HUES48 (cell line): ENCODE data around the gene FOXC1.

Source experiments
- H3K27ac ChIP-seq: one replicate; pipeline ENCODE4 v1.7.0; 2013; ENCODE audit warnings: low read depth, low read length, inconsistent platforms
- H3K27me3 ChIP-seq: 2 replicates; pipeline ENCODE4 v1.6.1; 2013; ENCODE audit warnings: mild to moderate bottlenecking, low read length; ENCODE audit not compliant: control insufficient read depth, insufficient read depth
- H3K36me3 ChIP-seq: 2 replicates; pipeline ENCODE4 v1.6.1; 2013; ENCODE audit warnings: low read length; ENCODE audit not compliant: control insufficient read depth, insufficient read depth
- H3K4me1 ChIP-seq: 2 replicates; pipeline ENCODE4 v1.6.1; 2013; ENCODE audit warnings: mild to moderate bottlenecking, low read length; ENCODE audit not compliant: control insufficient read depth, insufficient read depth
- H3K4me3 ChIP-seq: 2 replicates; pipeline ENCODE4 v1.5.1; 2013; ENCODE audit warnings: mild to moderate bottlenecking, low read depth, low read length
- H3K9ac ChIP-seq: 2 replicates; pipeline ENCODE4 v1.6.1; 2013; ENCODE audit warnings: mild to moderate bottlenecking, low read depth, low read length, moderate library complexity
- H3K9me3 ChIP-seq: 2 replicates; pipeline ENCODE4 v1.6.1; 2013; ENCODE audit warnings: low read length; ENCODE audit not compliant: control insufficient read depth, insufficient read depth

Gene FOXC1

GRCh38 chr6:1614448-1615150 is 4.9 kb downstream of the FOXC1 start:
- Histone ChIP-seq H3K4me1 (0 out of 2 replicates have a peak, but pooled peaks cover 3% of the 10 kb centered on the region), H3K9me3 (no peaks in the 10 kb centered on the region), H3K27me3 (peaks cover 99% of the 10 kb centered on the region), H3K27ac (no peak overlapping the region), H3K4me3 (peak overlapping the region; percentile 38; the same call in 1 of the 2 replicates), H3K36me3 (no peaks in the 10 kb centered on the region), H3K9ac (no peak overlapping the region)

- Histone ChIP-seq H3K4me1 (peaks cover 3% of the 10 kb centered on the region; the same call in 1 of the 2 replicates), H3K4me3 (peak overlapping the region; percentile 31), H3K27me3 (peaks cover 100% of the 10 kb centered on the region), H3K9me3 (no peaks in the 10 kb centered on the region), H3K9ac (no peak overlapping the region), H3K36me3 (no peaks in the 10 kb centered on the region), H3K27ac (no peak overlapping the region)
Measured at GRCh38 chr6:1615151-1615852, 5.6 kb downstream of the FOXC1 start.

- Histone ChIP-seq H3K27me3 (peaks cover 100% of the 10 kb centered on the region), H3K9me3 (no peaks in the 10 kb centered on the region), H3K4me1 (peaks cover 3% of the 10 kb centered on the region; the same call in 1 of the 2 replicates), H3K4me3 (no peak overlapping the region), H3K36me3 (no peaks in the 10 kb centered on the region), H3K9ac (no peak overlapping the region), H3K27ac (no peak overlapping the region)
Measured at GRCh38 chr6:1615853-1616420, 6.2 kb downstream of the FOXC1 start.

GRCh38 chr6:1616701-1617463 is 7.2 kb downstream of the FOXC1 start:
- Histone ChIP-seq H3K27ac (no peak overlapping the region), H3K9ac (no peak overlapping the region), H3K9me3 (no peaks in the 10 kb centered on the region), H3K36me3 (no peaks in the 10 kb centered on the region), H3K4me1 (peaks cover 5% of the 10 kb centered on the region; the same call in 1 of the 2 replicates), H3K27me3 (peaks cover 100% of the 10 kb centered on the region), H3K4me3 (no peak overlapping the region)

DNA sequence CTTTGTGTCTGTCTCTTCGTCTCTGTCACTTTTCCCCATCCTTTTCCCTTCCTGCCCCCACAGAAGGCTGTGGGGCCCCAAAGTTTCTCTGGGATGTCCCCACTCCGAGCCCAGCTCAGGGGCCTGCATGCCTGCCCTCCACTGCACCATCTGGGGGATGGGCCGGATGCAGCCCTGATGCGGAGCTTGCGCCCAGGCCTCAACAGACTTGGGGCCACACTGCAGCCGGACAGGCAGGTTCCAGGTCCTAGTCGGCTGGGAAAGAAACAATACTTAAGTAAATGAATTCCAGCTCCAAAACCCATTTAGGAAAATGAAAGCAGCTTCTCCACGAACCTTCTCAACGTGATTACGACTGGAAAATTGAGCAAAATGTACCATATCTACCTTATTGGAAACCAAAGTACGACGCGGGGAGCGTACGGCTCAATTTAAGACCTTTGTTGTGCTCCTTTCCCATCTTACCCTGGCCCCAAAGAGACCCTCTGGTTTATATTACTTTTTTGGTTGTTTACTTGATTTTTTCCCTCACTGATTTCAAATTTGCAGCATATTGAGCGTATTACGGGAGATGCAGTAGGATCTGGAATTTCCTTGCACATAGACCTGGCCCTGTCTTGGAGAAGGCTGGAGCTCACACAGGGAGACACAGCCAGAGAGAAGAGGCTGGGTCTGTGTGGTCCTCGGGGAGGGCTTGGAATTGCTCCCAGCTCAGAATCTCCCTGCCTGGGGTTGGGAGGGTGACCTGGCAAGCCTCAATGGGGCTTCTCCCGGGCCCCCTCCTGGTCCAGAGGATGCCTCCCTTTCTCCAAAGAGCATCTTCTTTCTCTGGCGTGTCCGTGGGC is 8.0 kb downstream of the FOXC1 start:
- Histone ChIP-seq H3K27me3 (peaks cover 100% of the 10 kb centered on the region), H3K36me3 (no peaks in the 10 kb centered on the region), H3K4me3 (no peak overlapping the region), H3K9me3 (no peaks in the 10 kb centered on the region), H3K9ac (no peak overlapping the region), H3K27ac (no peak overlapping the region), H3K4me1 (peaks cover 4% of the 10 kb centered on the region; the same call in 1 of the 2 replicates)

- no peaks in the 10 kb centered on the region for H3K36me3 ChIP-seq
- peaks cover 4% of the 10 kb centered on the region; the same call in 1 of the 2 replicates for H3K4me1 ChIP-seq
- no peak overlapping the region for H3K27ac ChIP-seq
- H3K4me3 ChIP-seq = no peak overlapping the region
- H3K9me3 ChIP-seq = no peaks in the 10 kb centered on the region
- peaks cover 100% of the 10 kb centered on the region for H3K27me3 ChIP-seq
- H3K9ac ChIP-seq = no peak overlapping the region
Measured at GRCh38 chr6:1618311-1619097, 8.8 kb downstream of the FOXC1 start.

DNA sequence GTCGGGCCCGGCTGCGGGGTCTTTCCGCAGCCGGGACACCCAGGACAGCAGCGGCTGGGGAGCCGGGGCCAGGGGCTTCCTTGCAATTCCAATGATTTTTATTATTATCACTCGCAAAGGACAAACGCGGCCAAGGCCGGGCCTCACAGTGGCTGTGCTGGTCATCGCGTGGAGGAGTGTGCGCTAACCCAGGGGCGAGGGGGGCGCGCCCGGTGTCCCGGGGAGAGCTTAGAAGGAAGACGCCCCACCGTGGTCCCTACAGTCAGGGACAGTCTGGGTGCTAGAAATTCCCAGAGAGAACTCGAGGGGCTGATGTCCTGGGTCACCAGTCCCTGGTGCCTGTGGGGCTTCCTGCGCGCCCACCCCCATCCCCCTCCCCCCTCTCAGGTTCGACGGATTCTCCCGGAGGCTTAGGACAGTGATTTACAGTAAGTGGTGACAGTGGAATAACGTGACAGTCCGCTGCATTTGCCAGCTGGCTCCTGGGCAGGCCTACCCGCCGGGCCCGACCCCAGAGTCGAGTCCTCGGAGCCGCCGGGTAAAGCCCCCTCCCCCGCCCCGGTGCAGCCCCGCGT is 9.5 kb downstream of the FOXC1 start:
- no peak overlapping the region for H3K27ac ChIP-seq
- 0 out of 2 replicates have a peak overlapping the region, but pooled peaks have one; percentile 46 for H3K4me3 ChIP-seq
- H3K36me3 ChIP-seq = no peaks in the 10 kb centered on the region
- H3K9ac ChIP-seq = no peak overlapping the region
- peaks cover 4% of the 10 kb centered on the region; the same call in 1 of the 2 replicates for H3K4me1 ChIP-seq
- H3K9me3 ChIP-seq = no peaks in the 10 kb centered on the region
- H3K27me3 ChIP-seq = peaks cover 100% of the 10 kb centered on the region

- no peak overlapping the region for H3K27ac ChIP-seq
- H3K4me1 ChIP-seq = peaks cover 4% of the 10 kb centered on the region; the same call in 1 of the 2 replicates
- peak overlapping the region; percentile 46; the same call in 1 of the 2 replicates for H3K4me3 ChIP-seq
- H3K9me3 ChIP-seq = no peaks in the 10 kb centered on the region
- H3K9ac ChIP-seq = no peak overlapping the region
- H3K36me3 ChIP-seq = no peaks in the 10 kb centered on the region
- H3K27me3 ChIP-seq = peaks cover 100% of the 10 kb centered on the region
Measured at GRCh38 chr6:1619673-1620503, 10.2 kb downstream of the FOXC1 start.
